ENCODE measurements around the gene SCML2.
"Not testable (repeated sequence)": the region's sequence is repeated elsewhere in the genome, so short reads cannot be mapped to it uniquely, and the experiment has no call there.

The SCML2 gene

GRCh38 chrX:18271309-18271708 lies 83.2 kb downstream of the SCML2 start:
- DNase-seq = no peak

GRCh38 chrX:18255059-18255458 lies 99.4 kb downstream of the SCML2 start:
- no peak for DNase-seq

GRCh38 chrX:18252644-18253359 lies 101.7 kb downstream of the SCML2 start:
- DNase-seq = no peak

GRCh38 chrX:18229646-18230045 lies 124.8 kb downstream of the SCML2 start:
- not testable (repeated sequence) for DNase-seq

- no peak for DNase-seq
Measured at GRCh38 chrX:18228069-18228468, 126.4 kb downstream of the SCML2 start.

- no peak for DNase-seq
Measured at GRCh38 chrX:18227458-18227857, 127.0 kb downstream of the SCML2 start.

GRCh38 chrX:18220786-18221185 lies 133.7 kb downstream of the SCML2 start, which contains the start of gene BEND2:
TSS of gene BEND2 (minus strand) at chrX:18220886. CDS start at chrX:18220750, 136 bp downstream.
- no peak for DNase-seq

- DNase-seq = no peak
Measured at GRCh38 chrX:18210470-18210869, 144.0 kb downstream of the SCML2 start.

GRCh38 chrX:18206657-18207056 lies 147.8 kb downstream of the SCML2 start:
- DNase-seq = no peak

- DNase-seq = no peak
Measured at GRCh38 chrX:18203631-18204030, 150.9 kb downstream of the SCML2 start.

- DNase-seq = no peak
Measured at GRCh38 chrX:18194688-18195087, 159.8 kb downstream of the SCML2 start.

Measured in CD4-positive, alpha-beta T cell treated with Interleukin-15 for 1 hour (primary cell).